IMR-90 (cell line): ENCODE results near the gene PPP1CB. TPM values are rescaled to one million over a fixed set of nuclear protein-coding genes. Genes with fewer than 3 reads are reported as not detected.

Experiments used
- ATAC-seq: fragments of 200-7000 bp; cut with Tn5 transposase; 2 replicates; pipeline ENCODE4 v1.9.1; 2020; ENCODE audit warnings: low read depth, mild to moderate bottlenecking, moderate library complexity
- BruUV-seq: library from RNA; stranded (reverse); fragments of 400-500 nt; replicated peaks from 2 replicates; lab custom pipeline; 2021; lab: Mats Ljungman, UMichigan
- CTCF ChIA-PET: fragments of 300-600 bp; formaldehyde crosslinking; extraction: SDS; loops from one replicate; lab custom pipeline; 2021; ENCODE audit warnings: antibody characterized with exemption; lab: Yijun Ruan, JAX
- POLR2A ChIA-PET: fragments of 300-600 bp; sonication (Branson Sonifier 250); formaldehyde crosslinking; loops from one replicate; lab custom pipeline; 2022; ENCODE audit warnings: antibody characterized with exemption; ENCODE audit not compliant: unreplicated experiment; lab: Charles Lee
- DNase-seq: peaks from one replicate; pipeline ENCODE4 v3.0.0; 2013
- H2AFZ ChIP-seq: replicated peaks from 2 replicates; pipeline ENCODE3; 2013; ENCODE audit warnings: low read length, mild to moderate bottlenecking; ENCODE audit not compliant: poor library complexity
- H2AK5ac ChIP-seq: 2 replicates; pipeline ENCODE4 v1.6.1; 2013; ENCODE audit warnings: low read depth, low read length, inconsistent platforms
- H2AK9ac ChIP-seq: replicated peaks from 2 replicates; pipeline ENCODE3; 2013; ENCODE audit warnings: mild to moderate bottlenecking, low read depth, low read length, moderate library complexity; ENCODE audit not compliant: poor library complexity
- H2BK120ac ChIP-seq: 2 replicates; pipeline ENCODE4 v1.6.1; 2013; ENCODE audit warnings: low read depth, low read length, inconsistent platforms
- H2BK15ac ChIP-seq: 3 replicates; pipeline ENCODE4 v1.6.1; 2013; ENCODE audit warnings: low read depth, low read length, inconsistent platforms
- H2BK20ac ChIP-seq: 2 replicates; pipeline ENCODE4 v1.6.1; 2013; ENCODE audit warnings: low read depth, mild to moderate bottlenecking, inconsistent platforms, low read length, moderate library complexity
- H2BK5ac ChIP-seq: 2 replicates; pipeline ENCODE4 v1.6.1; 2013; ENCODE audit warnings: mild to moderate bottlenecking, low read depth, low read length, inconsistent platforms; ENCODE audit not compliant: poor library complexity, severe bottlenecking
- H3K14ac ChIP-seq: replicated peaks from 2 replicates; pipeline ENCODE4 v1.6.1; 2013; ENCODE audit warnings: low read depth, low read length, inconsistent platforms
- H3K18ac ChIP-seq: 2 replicates; pipeline ENCODE4 v1.6.1; 2013; ENCODE audit warnings: low read depth, low read length, control low read depth
- H3K23ac ChIP-seq: 2 replicates; pipeline ENCODE4 v1.6.1; 2013; ENCODE audit warnings: low read depth, low read length, inconsistent platforms
- H3K27ac ChIP-seq: 2 replicates; pipeline ENCODE4 v1.5.1; 2013; ENCODE audit warnings: mild to moderate bottlenecking, control low read depth, low read length; ENCODE audit not compliant: insufficient read depth
- H3K27me3 ChIP-seq: 2 replicates; pipeline ENCODE4 v1.6.1; 2013; ENCODE audit warnings: low read length; ENCODE audit not compliant: control insufficient read depth, insufficient read depth
- H3K36me3 ChIP-seq: 2 replicates; pipeline ENCODE4 v1.6.1; 2013; ENCODE audit warnings: low read length, mixed read lengths; ENCODE audit not compliant: control insufficient read depth, insufficient read depth
- H3K4ac ChIP-seq: 2 replicates; pipeline ENCODE4 v1.6.1; 2013; ENCODE audit warnings: low read depth, low read length, inconsistent platforms
- H3K4me1 ChIP-seq: 2 replicates; pipeline ENCODE4 v1.6.1; 2013; ENCODE audit warnings: low read length, mixed read lengths; ENCODE audit not compliant: control insufficient read depth, insufficient read depth
- H3K4me2 ChIP-seq: 2 replicates; pipeline ENCODE4 v1.6.1; 2013; ENCODE audit warnings: low read depth, mild to moderate bottlenecking, control low read depth, low read length, moderate library complexity
- H3K4me3 ChIP-seq: 2 replicates; pipeline ENCODE4 v1.5.1; 2013; ENCODE audit warnings: low read depth, mild to moderate bottlenecking, control low read depth, low read length, moderate library complexity; ENCODE audit not compliant: insufficient read depth
- H3K56ac ChIP-seq: 2 replicates; pipeline ENCODE4 v1.6.1; 2013; ENCODE audit warnings: low read length, inconsistent platforms; ENCODE audit not compliant: insufficient read depth; ENCODE audit errors: extremely low read depth
- H3K79me1 ChIP-seq, 2 experiments: 2 replicates each; pipeline ENCODE4 v1.6.1; 2013; ENCODE audit warnings: low read length in 2 of 2, inconsistent platforms in 1 of 2, low read depth in 1 of 2
- H3K9ac ChIP-seq: 2 replicates; pipeline ENCODE4 v1.6.1; 2013; ENCODE audit warnings: low read depth, low read length, control low read depth
- H3K9me1 ChIP-seq: 2 replicates; pipeline ENCODE4 v1.6.1; 2013; ENCODE audit warnings: low read length, inconsistent platforms; ENCODE audit not compliant: insufficient read depth
- H3K9me3 ChIP-seq: 2 replicates; pipeline ENCODE4 v1.6.1; 2013; ENCODE audit warnings: low read length; ENCODE audit not compliant: control insufficient read depth, insufficient read depth
- H4K20me1 ChIP-seq: 2 replicates; pipeline ENCODE4 v1.6.1; 2013; ENCODE audit warnings: low read length, inconsistent platforms; ENCODE audit not compliant: insufficient read depth
- H4K5ac ChIP-seq: 2 replicates; pipeline ENCODE4 v1.6.1; 2013; ENCODE audit warnings: mild to moderate bottlenecking, low read depth, low read length, control low read depth
- H4K8ac ChIP-seq, 2 experiments: 2 replicates each; pipeline ENCODE4 v1.6.1; 2013; ENCODE audit warnings: low read depth in 2 of 2, low read length in 2 of 2, control low read depth in 1 of 2, inconsistent platforms in 1 of 2
- H4K91ac ChIP-seq: 2 replicates; pipeline ENCODE4 v1.6.1; 2013; ENCODE audit warnings: low read depth, low read length, inconsistent platforms; ENCODE audit not compliant: insufficient read depth
- WGBS, 2 experiments: methylation state at CpG; one replicate each; pipeline versions ENCODE4 v1.1.5 to v1.1.7; 2013; ENCODE audit warnings: missing lambda C conversion rate in 2 of 2; ENCODE audit not compliant: insufficient read length in 1 of 2; ENCODE audit errors: extremely low coverage in 2 of 2; 5-methylcytosine and 5-hydroxymethylcytosine counted together
- dilution Hi-C: fragments of 300-500 bp; cut with HindIII; formaldehyde crosslinking; loops from one replicate; pipeline ENCODE4 v1.14.3; 2018; ENCODE audit warnings: low sequenced_read_pairs; ENCODE audit not compliant: unreplicated experiment
- in situ Hi-C: fragments of 300-500 bp; cut with MboI; formaldehyde crosslinking; loops from 3 replicates; pipeline ENCODE4 v1.14.3; 2019; ENCODE audit warnings: low sequenced_read_pairs, inconsistent platforms, mixed read lengths
- intact Hi-C: fragments of 100-400 bp; cut with micrococcal nuclease; formaldehyde crosslinking; loops from 2 replicates; pipeline ENCODE4 v1.10.0; 2022
- polyA plus RNA-seq, 3 experiments: library from polyadenylated mRNA; depleted of rRNA; stranded (reverse); fragments of >200 nt; gene quantifications; 2 replicates each; pipeline ENCODE4 v1.2.3, GENCODE V29; 2012; ENCODE audit warnings: low replicate concordance in 1 of 3
- total RNA-seq: library from RNA; depleted of rRNA; stranded (reverse); fragments of >200 nt; gene quantifications from 2 replicates; pipeline ENCODE4 v1.2.3, GENCODE V29; 2012
- TF ChIP-seq, protein P1 (sequence below): fragments of 150-350 bp; IDR thresholded peaks from 2 replicates; pipeline ENCODE4 v1.6.1; 2016; ENCODE audit warnings: low read depth, mild to moderate bottlenecking, low read length, moderate library complexity, borderline replicate concordance

PPP1CB gene
- total and polyA plus RNA-seq, 2 of the 4 experiments (the other 2 are of a cell fraction): 37.7 to 111 TPM

DNA sequence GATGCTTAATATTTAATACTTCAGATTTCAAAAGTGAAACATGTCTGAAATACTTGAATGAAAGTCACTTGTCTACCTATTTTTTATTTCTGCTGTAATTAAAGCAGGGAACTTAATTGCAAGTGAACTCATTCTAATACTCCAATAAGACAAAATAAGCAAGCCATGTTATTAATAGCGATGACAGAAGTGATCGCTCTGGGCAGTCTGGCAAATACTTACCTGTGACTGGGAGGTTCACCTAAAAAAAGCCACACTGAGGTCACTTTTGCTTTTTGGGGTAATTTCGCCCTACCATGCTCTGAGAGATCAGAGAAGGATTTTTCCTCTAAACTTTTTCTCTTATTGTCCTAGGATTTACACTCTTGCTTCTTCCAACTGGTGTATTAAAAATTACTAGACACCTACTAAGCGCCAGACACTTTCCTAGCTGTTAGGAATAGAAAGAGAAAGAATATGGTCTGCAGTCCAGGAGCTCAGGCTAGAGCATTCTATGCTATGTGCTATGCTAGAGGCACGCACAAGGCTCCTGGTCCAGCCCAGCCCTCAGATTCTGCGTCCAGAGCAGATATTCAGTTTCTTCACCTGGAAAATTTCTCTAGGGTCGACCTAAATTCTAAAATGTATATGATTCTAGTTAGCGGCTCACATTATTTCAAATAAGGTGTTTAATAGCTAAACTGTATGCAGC lies 26.5 kb upstream of the PPP1CB start:
- no peak overlapping the region for H2AK5ac ChIP-seq
- no peaks in the 10 kb centered on the region for H4K20me1 ChIP-seq
- H2AK9ac ChIP-seq: no peak overlapping the region
- DNase-seq (no peak), ATAC-seq (no peak)
- no peak overlapping the region for H3K4me3 ChIP-seq
- H2BK120ac ChIP-seq: no peak overlapping the region
- no peak overlapping the region for H3K4ac ChIP-seq
- H2AFZ ChIP-seq: no peak overlapping the region
- H4K91ac ChIP-seq: no peak overlapping the region
- H3K27me3 ChIP-seq: no peaks in the 10 kb centered on the region
- intact Hi-C loops (no loop called here), in situ Hi-C loops (no loop called here), dilution Hi-C loops (no loop called here)
- no peaks in the 10 kb centered on the region for H3K79me1 ChIP-seq
- H3K9me3 ChIP-seq: no peaks in the 10 kb centered on the region
- TF ChIP-seq, protein P1, sequence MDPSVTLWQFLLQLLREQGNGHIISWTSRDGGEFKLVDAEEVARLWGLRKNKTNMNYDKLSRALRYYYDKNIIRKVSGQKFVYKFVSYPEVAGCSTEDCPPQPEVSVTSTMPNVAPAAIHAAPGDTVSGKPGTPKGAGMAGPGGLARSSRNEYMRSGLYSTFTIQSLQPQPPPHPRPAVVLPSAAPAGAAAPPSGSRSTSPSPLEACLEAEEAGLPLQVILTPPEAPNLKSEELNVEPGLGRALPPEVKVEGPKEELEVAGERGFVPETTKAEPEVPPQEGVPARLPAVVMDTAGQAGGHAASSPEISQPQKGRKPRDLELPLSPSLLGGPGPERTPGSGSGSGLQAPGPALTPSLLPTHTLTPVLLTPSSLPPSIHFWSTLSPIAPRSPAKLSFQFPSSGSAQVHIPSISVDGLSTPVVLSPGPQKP: no peak
- H3K23ac ChIP-seq: no peak overlapping the region
- no peak overlapping the region for H3K27ac ChIP-seq
- H2BK5ac ChIP-seq: no peak overlapping the region
- H3K9me1 ChIP-seq: peaks cover 6% of the 10 kb centered on the region; the same call in 1 of the 2 replicates
- no peak overlapping the region for H2BK20ac ChIP-seq
- no peak overlapping the region for H4K8ac ChIP-seq
- no peak overlapping the region for H4K5ac ChIP-seq
- H2BK15ac ChIP-seq: no peak overlapping the region
- POLR2A ChIA-PET: no interaction called here
- no peaks in the 10 kb centered on the region for H3K36me3 ChIP-seq
- no peak overlapping the region for H3K9ac ChIP-seq
- no peak overlapping the region for H3K4me2 ChIP-seq
- H3K4me1 ChIP-seq: no peaks in the 10 kb centered on the region
- CTCF ChIA-PET: no interaction called here
- no peak overlapping the region for H3K14ac ChIP-seq
- H3K56ac ChIP-seq: no peak overlapping the region
- BruUV-seq: no TSS peak
- WGBS, 2 experiments: no CpG with 5 or more reads among the region's 8 CpGs
- no peak overlapping the region for H3K18ac ChIP-seq
